Lower leg skin (tissue), 4 donors: ENCODE results near the gene TNPO2. TPM values are rescaled to one million over a fixed set of nuclear protein-coding genes. Genes with fewer than 3 reads are reported as not detected.
A peak's percentile ranks its signal among the peaks of the same experiment; 100 is the strongest.
"Not testable (repeated sequence)": the region's sequence is repeated elsewhere in the genome, so short reads cannot be mapped to it uniquely, and the experiment has no call there.

Experiments used
- DNase-seq, 2 donors: peaks; one replicate each; pipeline ENCODE4 v3.0.0-alpha.2; 2019; ENCODE audit warnings: low spot score in 2 of 2
- H3K4me3 ChIP-seq: fragments of 200-600 bp; sonication (generic); 2 replicates; pipeline ENCODE4 v1.5.1; 2017; ENCODE audit warnings: mild to moderate bottlenecking, low read depth; ENCODE audit not compliant: poor library complexity, severe bottlenecking
- POLR2A ChIP-seq, 2 donors: fragments of 450-650 bp; IDR thresholded peaks; one replicate each; pipeline ENCODE4 v1.6.1; 2016 to 2017; ENCODE audit warnings: antibody characterized with exemption in 2 of 2, mild to moderate bottlenecking in 1 of 2, moderate library complexity in 1 of 2
- WGBS, 2 donors: methylation state at CpG; one replicate each; pipeline ENCODE4 v1.1.5; 2018; 5-methylcytosine and 5-hydroxymethylcytosine counted together
- intact Hi-C: fragments of 100-400 bp; cut with DNase I; formaldehyde crosslinking; loops from one replicate; pipeline ENCODE4 v1.15.0; 2023; ENCODE audit warnings: low total_unique reads
- total RNA-seq, 4 donors: library from RNA; depleted of rRNA; stranded (reverse); fragments of >200 nt; gene quantifications; one replicate each; pipeline ENCODE4 v1.1.0, GENCODE V29; 2016
- TF ChIP-seq, protein P1 (sequence below), 3 donors: fragments of 450-650 bp; IDR thresholded peaks; one replicate each; pipeline ENCODE4 v1.5.1; 2016; ENCODE audit warnings: antibody characterized with exemption in 3 of 3, mild to moderate bottlenecking in 3 of 3, moderate library complexity in 2 of 3

The TNPO2 gene
- total RNA-seq, 4 donors from 2014 or later = 58.3 to 160 (median 89.9) TPM

GRCh38 chr19:12726988-12727316 lies 3.2 kb upstream of the TNPO2 start:
- H3K4me3 ChIP-seq = no peak overlapping the region
- TF ChIP-seq, protein P1, sequence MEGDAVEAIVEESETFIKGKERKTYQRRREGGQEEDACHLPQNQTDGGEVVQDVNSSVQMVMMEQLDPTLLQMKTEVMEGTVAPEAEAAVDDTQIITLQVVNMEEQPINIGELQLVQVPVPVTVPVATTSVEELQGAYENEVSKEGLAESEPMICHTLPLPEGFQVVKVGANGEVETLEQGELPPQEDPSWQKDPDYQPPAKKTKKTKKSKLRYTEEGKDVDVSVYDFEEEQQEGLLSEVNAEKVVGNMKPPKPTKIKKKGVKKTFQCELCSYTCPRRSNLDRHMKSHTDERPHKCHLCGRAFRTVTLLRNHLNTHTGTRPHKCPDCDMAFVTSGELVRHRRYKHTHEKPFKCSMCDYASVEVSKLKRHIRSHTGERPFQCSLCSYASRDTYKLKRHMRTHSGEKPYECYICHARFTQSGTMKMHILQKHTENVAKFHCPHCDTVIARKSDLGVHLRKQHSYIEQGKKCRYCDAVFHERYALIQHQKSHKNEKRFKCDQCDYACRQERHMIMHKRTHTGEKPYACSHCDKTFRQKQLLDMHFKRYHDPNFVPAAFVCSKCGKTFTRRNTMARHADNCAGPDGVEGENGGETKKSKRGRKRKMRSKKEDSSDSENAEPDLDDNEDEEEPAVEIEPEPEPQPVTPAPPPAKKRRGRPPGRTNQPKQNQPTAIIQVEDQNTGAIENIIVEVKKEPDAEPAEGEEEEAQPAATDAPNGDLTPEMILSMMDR (IDR thresholded peaks at IDR 0.05) = no peak
- no peak for TF ChIP-seq POLR2A (IDR thresholded peaks at IDR 0.05)
- WGBS, 2 donors = 80 to 94% methylated on average over 2 of the region's 2 CpGs
- no peak for DNase-seq
- intact Hi-C loops = no loop called here

DNA sequence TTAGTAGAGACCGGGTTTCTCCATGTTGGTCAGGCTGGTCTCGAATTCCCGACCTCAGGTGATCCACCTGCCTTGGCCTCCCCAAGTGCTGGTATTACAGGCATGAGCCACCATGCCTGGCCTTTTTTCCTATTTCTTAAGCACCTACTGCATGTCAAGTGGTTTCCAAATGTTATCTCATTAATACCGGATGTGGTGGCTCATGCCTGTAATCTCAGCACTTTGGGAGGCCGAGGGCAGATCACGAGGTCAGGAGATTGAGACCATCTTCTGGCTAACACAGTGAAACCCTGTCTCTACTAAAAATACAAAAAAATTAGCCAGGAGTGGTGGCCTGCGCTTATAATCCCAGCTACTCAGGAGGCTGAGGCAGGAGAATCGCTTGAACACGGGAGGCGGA lies 1.9 kb upstream of the TNPO2 start:
- H3K4me3 ChIP-seq, intact Hi-C loops: not testable (repeated sequence)
- WGBS, 2 donors = 90 to 93% methylated on average over 10 of the region's 10 CpGs

GRCh38 chr19:12723381-12723640 lies 421 bp downstream of the TNPO2 start:
- H3K4me3 ChIP-seq = peak overlapping the region; percentile 10
- intact Hi-C loops = no loop called here
- WGBS, 2 donors = 0 to 1% methylated on average over 7 of the region's 7 CpGs
- TF ChIP-seq POLR2A (IDR thresholded peaks at IDR 0.05) = no peak
- TF ChIP-seq, protein P1 (IDR thresholded peaks at IDR 0.05) = no peak
- DNase-seq = no peak

More for the DNA sequence above, 1.9 kb upstream of the TNPO2 start:
- DNase-seq = not testable (repeated sequence)

- DNase-seq = peak; percentile 98 to 99
- WGBS, 2 donors = 0 to 1% methylated on average over 32 of the region's 32 CpGs
- TF ChIP-seq, protein P1 (IDR thresholded peaks at IDR 0.05) = no peak
- no peak for TF ChIP-seq POLR2A (IDR thresholded peaks at IDR 0.05)
- intact Hi-C loops = no loop called here
- peak overlapping the region; percentile 88 for H3K4me3 ChIP-seq
Measured at GRCh38 chr19:12722566-12723380, 959 bp downstream of the TNPO2 start.

GRCh38 chr19:12721656-12722565 lies 1.8 kb downstream of the TNPO2 start:
- peak overlapping the region; percentile 88 for H3K4me3 ChIP-seq
- intact Hi-C loops = no loop called here
- TF ChIP-seq, protein P1 (IDR thresholded peaks at IDR 0.05) = no peak
- TF ChIP-seq POLR2A (IDR thresholded peaks at IDR 0.05) = no peak
- WGBS, 2 donors = 1% methylated on average over 27 to 38 of the region's 65 CpGs
- peak; percentile 51 to 94 for DNase-seq
